Measurements from ENCODE around the gene KAT7. TPM values are rescaled to one million over a fixed set of nuclear protein-coding genes. Genes with fewer than 3 reads are reported as not detected.

KAT7 gene
- polyA plus RNA-seq, 1 of the 3 experiments (the other 2 are of a cell fraction): 20.2 TPM

DNA sequence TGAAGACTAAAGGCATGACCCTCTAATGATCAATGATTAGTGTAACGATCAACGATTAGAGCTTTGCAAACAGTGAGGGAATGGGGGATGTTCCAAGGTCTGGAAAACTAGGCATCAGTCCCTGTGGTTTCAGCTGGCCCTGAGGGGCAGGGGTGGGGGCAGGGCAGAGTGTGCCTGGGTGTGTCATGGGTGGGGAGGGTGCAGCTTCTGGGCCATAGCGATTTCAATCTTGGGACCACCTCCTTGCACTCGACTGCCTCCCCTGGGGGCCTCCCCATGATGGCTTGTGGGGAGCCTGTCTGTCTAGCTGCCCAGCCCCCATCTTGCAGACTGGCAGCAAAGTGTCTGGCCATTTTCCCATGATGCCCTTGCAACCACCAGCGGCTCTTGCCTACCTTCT is 51.0 kb downstream of the KAT7 start (continued):
- no peak for TF ChIP-seq NRF1 (IDR thresholded peaks at IDR 0.05; ENCODE audit: low read depth, low read length)

DNA sequence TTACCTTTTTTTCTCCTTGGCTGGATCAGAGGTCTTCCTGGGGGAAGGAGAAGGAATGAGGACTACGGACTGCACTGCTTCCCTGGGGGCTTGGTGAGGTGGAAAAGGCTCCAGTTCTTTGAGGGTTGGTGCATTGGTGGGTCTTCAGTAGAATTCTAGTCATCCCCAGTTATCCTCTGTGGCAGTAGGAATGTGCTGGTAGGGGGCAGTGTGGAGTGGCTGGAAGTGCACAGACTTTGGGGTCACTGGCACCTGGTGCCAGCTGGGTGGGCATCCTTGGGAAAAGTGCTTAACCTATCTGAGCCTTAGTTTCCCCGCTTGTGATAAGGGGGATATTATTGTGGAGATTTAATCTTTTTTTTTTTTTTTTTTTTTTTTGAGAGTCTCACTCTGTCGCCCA is 53.1 kb downstream of the KAT7 start:
- CTCF ChIA-PET: interaction anchor here (40.4 kb wide), 1 partner anchor 155 kb away, joined by 1665 read pairs; the partner anchor contains the start of gene DLX3
- Histone ChIP-seq H3K27ac (ENCODE audit: low read depth in 2 of 2, low read length in 1 of 2) (no peak overlapping the region), H3F3A (replicated peaks; ENCODE audit: insufficient read depth) (peaks cover 4% of the 10 kb centered on the region), H3K9me3 (no peaks in the 10 kb centered on the region), H3K4me1 (ENCODE audit: control insufficient read depth in 1 of 2, insufficient read depth in 2 of 2, low read depth in 1 of 2, low read length in 1 of 2) (peaks cover 2 to 6% of the 10 kb centered on the region in 2 experiments; a peak in 1 of 4 replicates), H3K9ac (no peak overlapping the region), H3K4me3 (ENCODE audit: low read depth in 2 of 2, low read length in 1 of 2) (no peak overlapping the region), H3K27me3 (ENCODE audit: insufficient read depth) (no peaks in the 10 kb centered on the region), H2AFZ (ENCODE audit: low read depth) (no peak overlapping the region), H3K9me2 (no peaks in the 10 kb centered on the region), H3K4me2 (no peak overlapping the region), H4K20me1 (ENCODE audit: insufficient read depth) (no peaks in the 10 kb centered on the region), H3K79me2 (ENCODE audit: insufficient read depth) (no peaks in the 10 kb centered on the region), H3K36me3 (replicated peaks in 1 of 2; ENCODE audit: control insufficient read depth in 1 of 2, insufficient read depth in 2 of 2, low read length in 1 of 2) (no peaks in the 10 kb centered on the region)
- DNase-seq: no peak
- TF ChIP-seq POLR2AphosphoS5 (IDR thresholded peaks at IDR 0.05; ENCODE audit: low read depth, low read length) (no peak), RFX5 (IDR thresholded peaks at IDR 0.05; ENCODE audit: low read length) (no peak), YY1 (IDR thresholded peaks at IDR 0.05; ENCODE audit: low read depth) (no peak)
- TF ChIP-seq, protein P1, sequence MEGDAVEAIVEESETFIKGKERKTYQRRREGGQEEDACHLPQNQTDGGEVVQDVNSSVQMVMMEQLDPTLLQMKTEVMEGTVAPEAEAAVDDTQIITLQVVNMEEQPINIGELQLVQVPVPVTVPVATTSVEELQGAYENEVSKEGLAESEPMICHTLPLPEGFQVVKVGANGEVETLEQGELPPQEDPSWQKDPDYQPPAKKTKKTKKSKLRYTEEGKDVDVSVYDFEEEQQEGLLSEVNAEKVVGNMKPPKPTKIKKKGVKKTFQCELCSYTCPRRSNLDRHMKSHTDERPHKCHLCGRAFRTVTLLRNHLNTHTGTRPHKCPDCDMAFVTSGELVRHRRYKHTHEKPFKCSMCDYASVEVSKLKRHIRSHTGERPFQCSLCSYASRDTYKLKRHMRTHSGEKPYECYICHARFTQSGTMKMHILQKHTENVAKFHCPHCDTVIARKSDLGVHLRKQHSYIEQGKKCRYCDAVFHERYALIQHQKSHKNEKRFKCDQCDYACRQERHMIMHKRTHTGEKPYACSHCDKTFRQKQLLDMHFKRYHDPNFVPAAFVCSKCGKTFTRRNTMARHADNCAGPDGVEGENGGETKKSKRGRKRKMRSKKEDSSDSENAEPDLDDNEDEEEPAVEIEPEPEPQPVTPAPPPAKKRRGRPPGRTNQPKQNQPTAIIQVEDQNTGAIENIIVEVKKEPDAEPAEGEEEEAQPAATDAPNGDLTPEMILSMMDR (IDR thresholded peaks at IDR 0.05): peak; percentile 41
- 94% methylated on average over 3 of the region's 3 CpGs for WGBS (ENCODE audit: low lambda C conversion rate)
- POLR2A ChIA-PET: no interaction called here

DNA sequence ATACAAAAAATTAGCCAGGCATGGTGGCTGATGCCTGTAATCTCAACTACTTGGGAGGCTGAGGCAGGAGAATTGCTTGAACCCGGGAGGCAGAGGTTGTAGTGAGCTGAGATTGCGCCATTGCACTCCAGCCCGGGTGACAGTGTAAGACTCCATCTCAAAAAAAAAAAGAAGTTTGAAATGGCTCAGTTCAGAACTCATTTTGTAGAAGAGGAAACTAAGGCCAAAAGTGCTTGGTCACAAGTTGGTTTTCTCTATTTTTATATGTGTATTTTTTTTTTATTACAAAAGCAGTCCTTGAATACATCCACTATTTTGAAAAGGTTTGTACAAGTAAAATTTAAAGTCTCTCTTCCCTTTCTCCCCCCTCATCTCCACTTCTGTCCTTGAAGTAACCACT is 53.9 kb downstream of the KAT7 start:
- no peak for DNase-seq
- no peaks in the 10 kb centered on the region for H3K79me2 ChIP-seq (ENCODE audit: insufficient read depth)

More for the DNA sequence above, 53.9 kb downstream of the KAT7 start:
- WGBS (ENCODE audit: low lambda C conversion rate): 91% methylated on average over 3 of the region's 3 CpGs
- Histone ChIP-seq H3K27ac (ENCODE audit: low read depth in 2 of 2, low read length in 1 of 2) (no peak overlapping the region), H3K36me3 (replicated peaks in 1 of 2; ENCODE audit: control insufficient read depth in 1 of 2, insufficient read depth in 2 of 2, low read length in 1 of 2) (no peaks in the 10 kb centered on the region), H3K9me3 (no peaks in the 10 kb centered on the region), H3K4me1 (ENCODE audit: control insufficient read depth in 1 of 2, insufficient read depth in 2 of 2, low read depth in 1 of 2, low read length in 1 of 2) (peaks cover 0 to 6% of the 10 kb centered on the region in 2 experiments; a peak in 1 of 4 replicates), H3F3A (replicated peaks; ENCODE audit: insufficient read depth) (peaks cover 4% of the 10 kb centered on the region), H3K27me3 (ENCODE audit: insufficient read depth) (no peaks in the 10 kb centered on the region), H3K9me2 (no peaks in the 10 kb centered on the region), H3K4me2 (no peak overlapping the region), H4K20me1 (ENCODE audit: insufficient read depth) (no peaks in the 10 kb centered on the region), H3K4me3 (ENCODE audit: low read depth in 2 of 2, low read length in 1 of 2) (no peak overlapping the region), H3K9ac (no peak overlapping the region), H2AFZ (ENCODE audit: low read depth) (no peak overlapping the region)
- ChIA-PET POLR2A (no interaction called here), CTCF (interaction anchor here (40.4 kb wide), 1 partner anchor 154 kb away, joined by 1665 read pairs; the partner anchor contains the start of gene DLX3)
- no peak for TF ChIP-seq JUND (IDR thresholded peaks at IDR 0.05)
- no peak for TF ChIP-seq RFX5 (IDR thresholded peaks at IDR 0.05; ENCODE audit: low read length)
- TF ChIP-seq GATA2 (CRISPR knock-in tag; IDR thresholded peaks at IDR 0.05): no peak
- no peak for TF ChIP-seq POLR2AphosphoS5 (IDR thresholded peaks at IDR 0.05; ENCODE audit: low read depth, low read length)
- TF ChIP-seq SIN3A (IDR thresholded peaks at IDR 0.05; ENCODE audit: borderline replicate concordance, low read depth, low read length): no peak
- TF ChIP-seq, protein P2, sequence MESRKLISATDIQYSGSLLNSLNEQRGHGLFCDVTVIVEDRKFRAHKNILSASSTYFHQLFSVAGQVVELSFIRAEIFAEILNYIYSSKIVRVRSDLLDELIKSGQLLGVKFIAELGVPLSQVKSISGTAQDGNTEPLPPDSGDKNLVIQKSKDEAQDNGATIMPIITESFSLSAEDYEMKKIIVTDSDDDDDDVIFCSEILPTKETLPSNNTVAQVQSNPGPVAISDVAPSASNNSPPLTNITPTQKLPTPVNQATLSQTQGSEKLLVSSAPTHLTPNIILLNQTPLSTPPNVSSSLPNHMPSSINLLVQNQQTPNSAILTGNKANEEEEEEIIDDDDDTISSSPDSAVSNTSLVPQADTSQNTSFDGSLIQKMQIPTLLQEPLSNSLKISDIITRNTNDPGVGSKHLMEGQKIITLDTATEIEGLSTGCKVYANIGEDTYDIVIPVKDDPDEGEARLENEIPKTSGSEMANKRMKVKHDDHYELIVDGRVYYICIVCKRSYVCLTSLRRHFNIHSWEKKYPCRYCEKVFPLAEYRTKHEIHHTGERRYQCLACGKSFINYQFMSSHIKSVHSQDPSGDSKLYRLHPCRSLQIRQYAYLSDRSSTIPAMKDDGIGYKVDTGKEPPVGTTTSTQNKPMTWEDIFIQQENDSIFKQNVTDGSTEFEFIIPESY (IDR thresholded peaks at IDR 0.05; ENCODE audit: borderline replicate concordance, low read depth): no peak
- TF ChIP-seq RXRA (IDR thresholded peaks at IDR 0.05; ENCODE audit: borderline replicate concordance, low read depth): no peak
- TF ChIP-seq EP300 (IDR thresholded peaks at IDR 0.05; ENCODE audit: borderline replicate concordance in 1 of 2, low read depth in 1 of 2, low read length in 1 of 2): no peak
- TF ChIP-seq, protein P1 (IDR thresholded peaks at IDR 0.05): no peak
- TF ChIP-seq MEF2A (IDR thresholded peaks at IDR 0.05; ENCODE audit: borderline replicate concordance, low read depth): no peak
- no peak for TF ChIP-seq ELF1 (IDR thresholded peaks at IDR 0.05)
- no peak for TF ChIP-seq GABPA (IDR thresholded peaks at IDR 0.05; ENCODE audit: low read depth)
- no peak for TF ChIP-seq TCF12 (IDR thresholded peaks at IDR 0.05)
- no peak for TF ChIP-seq RCOR1 (IDR thresholded peaks at IDR 0.05; ENCODE audit: low read length)
- TF ChIP-seq, protein P3, sequence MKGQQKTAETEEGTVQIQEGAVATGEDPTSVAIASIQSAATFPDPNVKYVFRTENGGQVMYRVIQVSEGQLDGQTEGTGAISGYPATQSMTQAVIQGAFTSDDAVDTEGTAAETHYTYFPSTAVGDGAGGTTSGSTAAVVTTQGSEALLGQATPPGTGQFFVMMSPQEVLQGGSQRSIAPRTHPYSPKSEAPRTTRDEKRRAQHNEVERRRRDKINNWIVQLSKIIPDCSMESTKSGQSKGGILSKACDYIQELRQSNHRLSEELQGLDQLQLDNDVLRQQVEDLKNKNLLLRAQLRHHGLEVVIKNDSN (IDR thresholded peaks at IDR 0.05; ENCODE audit: borderline replicate concordance, low read depth): no peak
- TF ChIP-seq EZH2phosphoT487 (IDR thresholded peaks at IDR 0.05; ENCODE audit: borderline replicate concordance, low read depth): no peak
- TF ChIP-seq TEAD4 (IDR thresholded peaks at IDR 0.05; ENCODE audit: borderline replicate concordance, insufficient read depth): no peak

Data from SK-N-SH (cell line).